ENCODE results near the gene SPOCK1.

Gene SPOCK1

GRCh38 chr5:137439645-137440044 lies 59.5 kb downstream of the SPOCK1 start:
- DNase-seq, result no peak

GRCh38 chr5:137438932-137439331 lies 60.2 kb downstream of the SPOCK1 start:
- no peak for DNase-seq

- DNase-seq, result no peak
Observed at GRCh38 chr5:137437774-137438173, 61.4 kb downstream of the SPOCK1 start.

DNA sequence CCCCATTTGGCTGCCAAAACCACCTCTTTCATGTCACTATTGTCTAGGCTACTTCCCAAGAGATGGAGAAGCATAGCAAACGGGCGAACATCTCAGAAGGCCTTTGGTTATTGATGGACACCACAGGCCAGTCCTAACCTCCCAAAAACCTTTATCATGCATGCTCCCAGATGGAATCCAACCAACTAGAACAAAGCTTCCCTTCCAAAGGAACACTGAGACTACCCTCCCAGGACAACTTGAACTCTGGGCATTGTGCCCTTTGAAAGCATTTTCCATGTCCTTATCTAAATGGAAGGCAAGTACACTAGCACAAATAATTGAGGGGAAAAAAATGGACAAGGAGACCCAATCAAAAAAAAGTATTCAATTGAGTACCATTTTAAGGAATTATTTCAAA lies 65.6 kb downstream of the SPOCK1 start:
- DNase-seq, result no peak

GRCh38 chr5:137432376-137432775 lies 66.8 kb downstream of the SPOCK1 start:
- no peak for DNase-seq

GRCh38 chr5:137431051-137431450 lies 68.1 kb downstream of the SPOCK1 start:
- DNase-seq, result no peak

- no peak for DNase-seq
Observed at GRCh38 chr5:137415231-137415681, 83.9 kb downstream of the SPOCK1 start.

- DNase-seq, result no peak
Observed at GRCh38 chr5:137414112-137414755, 84.9 kb downstream of the SPOCK1 start.

GRCh38 chr5:137412136-137412535 lies 87.0 kb downstream of the SPOCK1 start:
- DNase-seq, result no peak

DNA sequence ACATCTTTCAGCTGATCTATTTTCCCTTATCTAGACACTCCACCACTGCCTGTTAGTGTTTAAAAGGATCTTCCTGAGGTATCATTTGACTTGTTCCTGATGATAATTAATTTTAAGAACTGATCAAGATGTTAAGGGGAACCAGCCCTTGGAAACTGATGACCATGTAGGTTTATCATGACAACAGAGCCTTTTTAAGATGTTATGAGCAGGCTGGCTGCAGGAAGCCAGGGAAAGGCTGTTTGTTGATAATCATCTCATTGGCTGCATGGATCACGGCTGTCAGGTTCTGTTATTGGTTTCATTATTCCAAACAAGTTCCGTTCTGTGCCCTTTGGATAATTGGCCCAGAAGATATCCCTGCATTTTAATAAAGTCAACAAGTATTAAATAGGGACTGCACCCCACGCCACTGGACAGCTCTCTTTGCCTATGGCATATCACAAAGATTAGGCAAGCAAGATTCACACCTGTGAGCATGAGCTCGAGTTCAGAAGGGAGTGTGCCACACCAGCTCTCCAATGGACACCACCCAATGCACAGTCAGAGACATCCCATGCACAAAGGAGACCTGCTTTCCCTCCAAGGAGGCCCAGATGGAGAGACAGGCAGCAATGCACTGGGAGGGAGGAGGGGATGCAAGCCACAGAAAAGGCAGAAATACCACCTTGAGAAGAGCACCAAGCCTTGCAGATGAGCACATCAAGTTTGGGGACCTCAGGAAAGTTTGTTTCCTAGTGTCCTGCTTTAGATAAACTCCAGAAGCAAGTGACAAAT lies 88.7 kb downstream of the SPOCK1 start:
- DNase-seq, result no peak

DNA sequence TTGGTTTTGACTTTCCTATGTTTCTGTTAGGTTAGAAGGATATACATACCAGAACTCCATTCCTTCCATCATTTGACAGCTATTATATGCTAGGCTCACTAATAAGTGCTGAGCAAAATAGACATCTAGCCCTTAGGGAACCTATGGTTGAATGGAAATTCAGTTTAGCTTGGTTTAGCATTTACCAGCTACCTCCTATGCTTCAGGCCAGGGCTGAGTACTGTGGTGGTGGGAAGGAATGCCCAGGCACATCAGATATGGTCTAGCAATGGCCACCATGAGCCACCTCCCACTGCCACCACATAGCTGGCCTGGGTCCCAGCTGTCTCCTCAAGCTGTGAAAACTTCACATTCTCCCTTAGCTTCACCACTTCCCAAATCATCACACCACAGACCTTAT lies 89.4 kb downstream of the SPOCK1 start:
- no peak for DNase-seq

- no peak for DNase-seq
Observed at GRCh38 chr5:137407090-137407489, 92.0 kb downstream of the SPOCK1 start.

- no peak for DNase-seq
Observed at GRCh38 chr5:137405393-137405792, 93.7 kb downstream of the SPOCK1 start.

DNA sequence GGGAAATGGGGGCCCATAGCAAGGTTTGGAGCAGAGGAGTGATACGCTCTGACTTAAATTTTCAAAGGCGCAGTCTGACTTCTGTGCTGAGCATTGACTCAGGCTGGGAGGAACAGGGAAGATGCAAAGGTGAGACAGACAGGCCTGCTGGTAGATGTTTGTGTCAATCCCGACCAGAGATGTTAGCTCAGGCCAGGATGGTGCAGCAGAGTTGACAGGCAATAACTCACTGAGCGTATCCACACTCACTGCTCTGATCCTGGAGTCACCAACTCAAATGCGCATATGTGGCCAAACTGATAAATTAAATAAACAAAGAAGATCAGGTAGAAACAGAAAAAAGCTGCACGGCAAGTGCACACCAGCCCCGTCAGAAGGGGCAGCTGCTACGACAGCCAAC lies 95.3 kb downstream of the SPOCK1 start:
- no peak for DNase-seq

GRCh38 chr5:137402436-137403187 lies 96.5 kb downstream of the SPOCK1 start:
- DNase-seq, result no peak

DNA sequence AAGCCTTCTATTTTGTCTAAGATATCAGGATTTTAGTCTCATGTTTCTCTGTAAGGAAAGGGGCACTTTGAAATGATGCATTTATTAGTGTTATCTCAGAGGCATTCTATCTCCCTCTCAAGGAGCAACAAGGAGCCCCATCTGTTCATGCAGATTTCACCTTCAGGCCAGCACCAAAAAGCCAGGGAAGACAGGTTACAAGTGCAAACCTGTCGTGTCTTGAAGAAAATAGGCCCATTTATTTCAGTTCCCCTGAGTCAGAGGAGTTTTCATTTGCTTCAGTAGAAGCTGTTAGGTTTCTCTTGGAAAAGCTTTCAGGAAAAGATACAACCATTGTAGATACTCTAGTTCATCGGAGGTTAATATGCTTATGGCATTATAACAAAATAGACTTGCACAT lies 97.2 kb downstream of the SPOCK1 start:
- DNase-seq, result no peak

GRCh38 chr5:137400571-137400970 lies 98.6 kb downstream of the SPOCK1 start:
- DNase-seq, result no peak

DNA sequence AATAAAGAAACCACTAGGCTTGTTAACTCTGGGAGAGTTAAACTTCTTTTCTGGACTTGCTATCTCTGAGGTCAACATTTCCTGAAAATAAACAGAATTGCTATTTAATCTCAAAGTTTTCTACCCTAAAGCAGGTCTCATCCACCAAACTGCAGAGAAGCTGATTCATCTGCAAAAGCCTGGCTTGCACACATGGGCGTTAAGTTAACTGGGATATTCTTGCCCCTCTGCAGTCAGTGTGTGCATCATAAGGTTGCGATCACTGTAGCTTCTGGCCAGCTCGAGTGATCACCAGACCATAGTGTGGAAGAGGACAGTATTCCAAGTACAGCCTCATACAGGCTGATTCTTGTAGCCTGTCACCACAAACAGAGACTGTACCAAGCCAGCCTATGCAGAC lies 99.2 kb downstream of the SPOCK1 start:
- DNase-seq, result no peak

- no peak for DNase-seq
Observed at GRCh38 chr5:137398751-137399150, 100.4 kb downstream of the SPOCK1 start.

- no peak for DNase-seq
Observed at GRCh38 chr5:137398154-137398553, 101.0 kb downstream of the SPOCK1 start.

- no peak for DNase-seq
Observed at GRCh38 chr5:137395011-137395755, 103.9 kb downstream of the SPOCK1 start.

DNA sequence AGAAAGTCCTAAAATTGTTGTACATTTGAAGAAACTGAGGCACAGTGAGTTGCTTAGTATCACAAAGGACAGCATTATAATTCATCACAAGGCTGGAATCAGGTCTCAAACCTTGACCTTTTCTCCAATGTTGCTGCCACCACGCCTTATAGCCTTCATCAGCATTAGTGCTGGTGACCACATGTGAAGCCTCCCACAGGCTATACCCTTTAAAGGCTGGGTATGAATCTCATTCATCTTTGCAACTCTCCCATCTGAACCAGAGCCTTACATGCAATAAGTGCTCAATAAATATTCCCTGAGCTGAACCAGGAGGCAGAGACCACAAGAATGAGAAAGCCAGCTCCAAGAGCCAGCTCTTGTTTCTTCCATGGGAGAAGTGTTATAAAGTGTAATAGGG lies 104.7 kb downstream of the SPOCK1 start:
- DNase-seq, result no peak

Measured in CD4-positive, alpha-beta T cell treated with Interleukin-6 for 4 hours (primary cell).